ENCODE results near the gene NR2F1-AS1. TPM values are rescaled to one million over a fixed set of nuclear protein-coding genes. Genes with fewer than 3 reads are reported as not detected.

NR2F1-AS1 gene
- total RNA-seq, 1 experiment from 2014 or later = not detected

- H3K27me3 ChIP-seq (replicated peaks; ENCODE audit: control insufficient read depth, insufficient read depth, low read length) = no peaks in the 10 kb centered on the region
- H3K27ac Mint-ChIP-seq (ENCODE audit: unreplicated experiment) = no peak overlapping the region
- no peaks in the 10 kb centered on the region for H3K9me3 Mint-ChIP-seq (ENCODE audit: unreplicated experiment)
- no peak for TF ChIP-seq CTCF (IDR thresholded peaks at IDR 0.05; ENCODE audit: insufficient read depth in 1 of 2, low read depth in 1 of 2, low read length in 1 of 2, severe bottlenecking in 1 of 2, unreplicated experiment in 1 of 2)
- H3K27me3 Mint-ChIP-seq (ENCODE audit: insufficient read depth, unreplicated experiment) = peaks cover under 1% of the 10 kb centered on the region
- BruUV-seq (replicated peaks) = no TSS peak
- POLR2A ChIA-PET = no interaction called here
- no peak overlapping the region for H3K4me3 ChIP-seq (ENCODE audit: low read depth, low read length)
- no peaks in the 10 kb centered on the region for H3K9me3 ChIP-seq
- H3K36me3 Mint-ChIP-seq (ENCODE audit: insufficient read depth, unreplicated experiment) = no peaks in the 10 kb centered on the region
- no peak for DNase-seq
- CTCF ChIA-PET = no interaction called here
- H3K4me1 ChIP-seq = no peaks in the 10 kb centered on the region
- H3K4me1 Mint-ChIP-seq (ENCODE audit: low read depth, unreplicated experiment) = no peaks in the 10 kb centered on the region
- H3K4me3 Mint-ChIP-seq (ENCODE audit: unreplicated experiment) = no peak overlapping the region
- no peaks in the 10 kb centered on the region for H3K36me3 ChIP-seq (ENCODE audit: control insufficient read depth, insufficient read depth, low read length)
- intact Hi-C loops (cut with micrococcal nuclease; ENCODE audit: unreplicated experiment) = no loop called here
Observed at GRCh38 chr5:93384026-93384425, 197.0 kb downstream of the NR2F1-AS1 start.

GRCh38 chr5:93382188-93382825 is 198.7 kb downstream of the NR2F1-AS1 start:
- Histone ChIP-seq H3K4me3 (ENCODE audit: low read depth, low read length) (no peak overlapping the region), H3K36me3 (ENCODE audit: control insufficient read depth, insufficient read depth, low read length) (no peaks in the 10 kb centered on the region), H3K4me1 (no peaks in the 10 kb centered on the region), H3K9me3 (no peaks in the 10 kb centered on the region), H3K27me3 (replicated peaks; ENCODE audit: control insufficient read depth, insufficient read depth, low read length) (no peaks in the 10 kb centered on the region)
- Mint-ChIP-seq H3K27ac (ENCODE audit: unreplicated experiment) (no peak overlapping the region), H3K4me1 (ENCODE audit: low read depth, unreplicated experiment) (no peaks in the 10 kb centered on the region), H3K4me3 (ENCODE audit: unreplicated experiment) (no peak overlapping the region), H3K9me3 (ENCODE audit: unreplicated experiment) (no peaks in the 10 kb centered on the region), H3K36me3 (ENCODE audit: insufficient read depth, unreplicated experiment) (no peaks in the 10 kb centered on the region), H3K27me3 (ENCODE audit: insufficient read depth, unreplicated experiment) (peaks cover 3% of the 10 kb centered on the region)
- ChIA-PET POLR2A (no interaction called here), CTCF (no interaction called here)
- DNase-seq = no peak
- no TSS peak for BruUV-seq (replicated peaks)
- no peak for TF ChIP-seq CTCF (IDR thresholded peaks at IDR 0.05; ENCODE audit: insufficient read depth in 1 of 2, low read depth in 1 of 2, low read length in 1 of 2, severe bottlenecking in 1 of 2, unreplicated experiment in 1 of 2)
- intact Hi-C loops (cut with micrococcal nuclease; ENCODE audit: unreplicated experiment) = no loop called here

- no peak overlapping the region for H3K27ac Mint-ChIP-seq (ENCODE audit: unreplicated experiment)
- no peaks in the 10 kb centered on the region for H3K36me3 Mint-ChIP-seq (ENCODE audit: insufficient read depth, unreplicated experiment)
- H3K4me3 Mint-ChIP-seq (ENCODE audit: unreplicated experiment) = no peak overlapping the region
- H3K9me3 ChIP-seq = no peaks in the 10 kb centered on the region
- H3K27me3 ChIP-seq (replicated peaks; ENCODE audit: control insufficient read depth, insufficient read depth, low read length) = no peaks in the 10 kb centered on the region
- H3K36me3 ChIP-seq (ENCODE audit: control insufficient read depth, insufficient read depth, low read length) = no peaks in the 10 kb centered on the region
- H3K27me3 Mint-ChIP-seq (ENCODE audit: insufficient read depth, unreplicated experiment) = peaks cover 3% of the 10 kb centered on the region
- no peak for TF ChIP-seq CTCF (IDR thresholded peaks at IDR 0.05; ENCODE audit: insufficient read depth in 1 of 2, low read depth in 1 of 2, low read length in 1 of 2, severe bottlenecking in 1 of 2, unreplicated experiment in 1 of 2)
- no peaks in the 10 kb centered on the region for H3K4me1 ChIP-seq
- no peak overlapping the region for H3K4me3 ChIP-seq (ENCODE audit: low read depth, low read length)
- ChIA-PET CTCF (no interaction called here), POLR2A (no interaction called here)
- H3K9me3 Mint-ChIP-seq (ENCODE audit: unreplicated experiment) = no peaks in the 10 kb centered on the region
- no TSS peak for BruUV-seq (replicated peaks)
- no peak for DNase-seq
- no peaks in the 10 kb centered on the region for H3K4me1 Mint-ChIP-seq (ENCODE audit: low read depth, unreplicated experiment)
- intact Hi-C loops (cut with micrococcal nuclease; ENCODE audit: unreplicated experiment) = no loop called here
Observed at GRCh38 chr5:93381057-93381456, 200.0 kb downstream of the NR2F1-AS1 start.

All from Caco-2 (cell line).